Measurements from ENCODE around the gene DGAT2. TPM values are rescaled to one million over a fixed set of nuclear protein-coding genes. Genes with fewer than 3 reads are reported as not detected.

DGAT2 gene
- total RNA-seq, 2 experiments from 2014 or later = 0.19 to 0.25 TPM

- no peak for DNase-seq
- Mint-ChIP-seq H3K4me1 (ENCODE audit: low read depth) (peaks cover 49% of the 10 kb centered on the region), H3K27ac (no peak overlapping the region), H3K4me3 (no peak overlapping the region), H3K27me3 (no peaks in the 10 kb centered on the region), H3K36me3 (ENCODE audit: low read depth) (peaks cover 25% of the 10 kb centered on the region), H3K9me3 (no peaks in the 10 kb centered on the region)
- no peak for ATAC-seq (ENCODE audit: poor library complexity)
- H3K27me3 ChIP-seq (ENCODE audit: control insufficient read depth in 1 of 2, insufficient read depth in 2 of 2, low read length in 2 of 2) = no peaks in the 10 kb centered on the region
- no peak overlapping the region for H3K27ac ChIP-seq (ENCODE audit: low read depth in 1 of 2, low read length in 2 of 2)
- H3K9me3 ChIP-seq (ENCODE audit: control insufficient read depth in 1 of 2, insufficient read depth in 1 of 2, low read length in 2 of 2) = no peaks in the 10 kb centered on the region
- TF ChIP-seq CTCF (IDR thresholded peaks at IDR 0.05) = no peak
- CTCF ChIA-PET = no interaction called here
- no peak overlapping the region for H3K4me3 ChIP-seq (ENCODE audit: low read length)
- H3K36me3 ChIP-seq (ENCODE audit: insufficient read depth, low read length) = no peaks in the 10 kb centered on the region
- H3K4me1 ChIP-seq (ENCODE audit: insufficient read depth, low read length) = no peaks in the 10 kb centered on the region
- POLR2A ChIA-PET = no interaction called here
- intact Hi-C loops (cut with DNase I, micrococcal nuclease) = no loop called here
These were observed 71.9 kb downstream of the DGAT2 start for GRCh38 chr11:75840522-75840921.

GRCh38 chr11:75841739-75842138 lies 73.2 kb downstream of the DGAT2 start:
- no peak for TF ChIP-seq CTCF (IDR thresholded peaks at IDR 0.05)
- peaks cover 19% of the 10 kb centered on the region for H3K36me3 Mint-ChIP-seq (ENCODE audit: low read depth)
- H3K27ac Mint-ChIP-seq = no peak overlapping the region
- POLR2A ChIA-PET = no interaction called here
- intact Hi-C loops (cut with DNase I, micrococcal nuclease) = no loop called here
- no peak for DNase-seq
- no peaks in the 10 kb centered on the region for H3K9me3 Mint-ChIP-seq
- ATAC-seq (ENCODE audit: poor library complexity) = no peak
- no peak overlapping the region for H3K4me3 ChIP-seq (ENCODE audit: low read length)
- no peak overlapping the region for H3K27ac ChIP-seq (ENCODE audit: low read depth in 1 of 2, low read length in 2 of 2)
- CTCF ChIA-PET = no interaction called here
- no peaks in the 10 kb centered on the region for H3K9me3 ChIP-seq (ENCODE audit: control insufficient read depth in 1 of 2, insufficient read depth in 1 of 2, low read length in 2 of 2)
- no peaks in the 10 kb centered on the region for H3K36me3 ChIP-seq (ENCODE audit: insufficient read depth, low read length)
- H3K4me3 Mint-ChIP-seq = no peak overlapping the region
- H3K27me3 ChIP-seq (ENCODE audit: control insufficient read depth in 1 of 2, insufficient read depth in 2 of 2, low read length in 2 of 2) = no peaks in the 10 kb centered on the region
- H3K27me3 Mint-ChIP-seq = no peaks in the 10 kb centered on the region
- H3K4me1 ChIP-seq (ENCODE audit: insufficient read depth, low read length) = no peaks in the 10 kb centered on the region
- peaks cover 48% of the 10 kb centered on the region for H3K4me1 Mint-ChIP-seq (ENCODE audit: low read depth)

- H3K27ac Mint-ChIP-seq = no peak overlapping the region
- CTCF ChIA-PET = interaction anchor here (0.6 kb wide), 1 partner anchor 117 kb away, joined by 3 read pairs; no protein-coding TSS in a partner anchor
These were observed 76.7 kb downstream of the DGAT2 start for GRCh38 chr11:75845324-75845723.

More at GRCh38 chr11:75845324-75845723, 76.7 kb downstream of the DGAT2 start:
- H3K27me3 Mint-ChIP-seq = no peaks in the 10 kb centered on the region
- H3K4me1 ChIP-seq (ENCODE audit: insufficient read depth, low read length) = peaks cover 5% of the 10 kb centered on the region
- H3K4me1 Mint-ChIP-seq (ENCODE audit: low read depth) = peaks cover 45% of the 10 kb centered on the region
- H3K9me3 Mint-ChIP-seq = no peaks in the 10 kb centered on the region
- ATAC-seq (ENCODE audit: poor library complexity) = no peak
- no peak overlapping the region for H3K4me3 ChIP-seq (ENCODE audit: low read length)
- POLR2A ChIA-PET = no interaction called here
- H3K4me3 Mint-ChIP-seq = no peak overlapping the region
- H3K36me3 Mint-ChIP-seq (ENCODE audit: low read depth) = peaks cover 5% of the 10 kb centered on the region
- no peak for DNase-seq
- intact Hi-C loops (cut with DNase I, micrococcal nuclease) = no loop called here
- no peaks in the 10 kb centered on the region for H3K36me3 ChIP-seq (ENCODE audit: insufficient read depth, low read length)
- no peaks in the 10 kb centered on the region for H3K9me3 ChIP-seq (ENCODE audit: control insufficient read depth in 1 of 2, insufficient read depth in 1 of 2, low read length in 2 of 2)
- no peak overlapping the region for H3K27ac ChIP-seq (ENCODE audit: low read depth in 1 of 2, low read length in 2 of 2)
- no peak for TF ChIP-seq CTCF (IDR thresholded peaks at IDR 0.05)
- no peaks in the 10 kb centered on the region for H3K27me3 ChIP-seq (ENCODE audit: control insufficient read depth in 1 of 2, insufficient read depth in 2 of 2, low read length in 2 of 2)
